HG03521 (cell line): ENCODE data around the gene ZFYVE1.
"Not testable (repeated sequence)": the region's sequence is repeated elsewhere in the genome, so short reads cannot be mapped to it uniquely, and the experiment has no call there.

Source experiments
- ATAC-seq: cut with Tn5 transposase; IDR thresholded peaks from one replicate; pipeline ENCODE4 v1.9.1; 2021; ENCODE audit warnings: mild to moderate bottlenecking, moderate library complexity; ENCODE audit not compliant: unreplicated experiment

Gene ZFYVE1

GRCh38 chr14:73003681-73004080 is 23.2 kb downstream of the ZFYVE1 start:
- ATAC-seq, result no peak

- ATAC-seq, result no peak
Measured at GRCh38 chr14:73000073-73000472, 26.8 kb downstream of the ZFYVE1 start.

GRCh38 chr14:72999316-72999715 is 27.6 kb downstream of the ZFYVE1 start:
- no peak for ATAC-seq

- no peak for ATAC-seq
Measured at GRCh38 chr14:72998252-72998903, 28.5 kb downstream of the ZFYVE1 start.

- ATAC-seq, result no peak
Measured at GRCh38 chr14:72996916-72997315, 30.0 kb downstream of the ZFYVE1 start.

- ATAC-seq, result no peak
Measured at GRCh38 chr14:72990171-72990570, 36.7 kb downstream of the ZFYVE1 start.

- no peak for ATAC-seq
Measured at GRCh38 chr14:72986857-72987256, 40.0 kb downstream of the ZFYVE1 start.

- no peak for ATAC-seq
Measured at GRCh38 chr14:72986214-72986613, 40.7 kb downstream of the ZFYVE1 start.

GRCh38 chr14:72982146-72982708 is 44.7 kb downstream of the ZFYVE1 start:
- ATAC-seq, result no peak

GRCh38 chr14:72980863-72981262 is 46.0 kb downstream of the ZFYVE1 start:
- no peak for ATAC-seq

GRCh38 chr14:72978856-72979255 is 48.0 kb downstream of the ZFYVE1 start:
- no peak for ATAC-seq

- ATAC-seq, result no peak
Measured at GRCh38 chr14:72975770-72976169, 51.1 kb downstream of the ZFYVE1 start.

- ATAC-seq, result no peak
Measured at GRCh38 chr14:72974661-72975060, 52.2 kb downstream of the ZFYVE1 start.

- ATAC-seq, result no peak
Measured at GRCh38 chr14:72970824-72971434, 56.0 kb downstream of the ZFYVE1 start.

- ATAC-seq, result no peak
Measured at GRCh38 chr14:72970058-72970630, 56.8 kb downstream of the ZFYVE1 start.

- no peak for ATAC-seq
Measured at GRCh38 chr14:72968316-72968715, 58.6 kb downstream of the ZFYVE1 start.

- ATAC-seq, result no peak
Measured at GRCh38 chr14:72966038-72966437, 60.9 kb downstream of the ZFYVE1 start.

GRCh38 chr14:72965249-72965648 is 61.7 kb downstream of the ZFYVE1 start:
- no peak for ATAC-seq

- ATAC-seq, result no peak
Measured at GRCh38 chr14:72962829-72963312, 64.0 kb downstream of the ZFYVE1 start.

GRCh38 chr14:72962336-72962754 is 64.6 kb downstream of the ZFYVE1 start:
- not testable (repeated sequence) for ATAC-seq

GRCh38 chr14:72961579-72962335 is 65.1 kb downstream of the ZFYVE1 start:
- ATAC-seq, result no peak
